WTC11 (cell line): ENCODE measurements around the gene NDOR1. TPM values are rescaled to one million over a fixed set of nuclear protein-coding genes. Genes with fewer than 3 reads are reported as not detected.

Source experiments
- ATAC-seq: fragments of 200-7000 bp; cut with Tn5 transposase; 2 replicates; pipeline ENCODE4 v1.10.0; 2021; ENCODE audit warnings: mild to moderate bottlenecking, moderate library complexity
- CTCF ChIA-PET: fragments of 300-600 bp; sonication (Branson Sonifier 250); formaldehyde crosslinking; loops from one replicate; lab custom pipeline; 2021; ENCODE audit warnings: antibody characterized with exemption; lab: Charles Lee
- POLR2A ChIA-PET: fragments of 350-600 bp; sonication (Branson Sonifier 250); formaldehyde crosslinking; loops from one replicate; lab custom pipeline; 2021; ENCODE audit warnings: antibody characterized with exemption; lab: Charles Lee
- DNase-seq: peaks from one replicate; pipeline ENCODE4 v3.0.0; 2021; ENCODE audit warnings: low spot score
- H3K27ac Mint-ChIP-seq: 2 replicates; pipeline ENCODE4 v1.8.0; 2021; ENCODE audit warnings: mixed read lengths
- H3K27me3 Mint-ChIP-seq: 2 replicates; pipeline ENCODE4 v1.8.0; 2021; ENCODE audit warnings: low read depth, mild to moderate bottlenecking, moderate library complexity, mixed read lengths
- H3K36me3 Mint-ChIP-seq: 2 replicates; pipeline ENCODE4 v1.8.0; 2021; ENCODE audit warnings: mixed read lengths
- H3K4me1 Mint-ChIP-seq: 2 replicates; pipeline ENCODE4 v1.8.0; 2022; ENCODE audit warnings: mixed read lengths
- H3K4me3 Mint-ChIP-seq: 2 replicates; pipeline ENCODE4 v1.8.0; 2021; ENCODE audit warnings: mild to moderate bottlenecking, moderate library complexity, mixed read lengths
- H3K9me3 Mint-ChIP-seq: 2 replicates; pipeline ENCODE4 v1.8.0; 2021; ENCODE audit warnings: mixed read lengths
- FOXJ3 ChIP-seq: sonication (generic); formaldehyde crosslinking; IDR thresholded peaks from 2 replicates; pipeline ENCODE4 v1.9.0; 2021; ENCODE audit warnings: missing genetic modification reagents, mild to moderate bottlenecking, borderline replicate concordance
- GTF2I ChIP-seq: fragments of 250-450 bp; sonication (Bioruptor Pico); conservative IDR thresholded peaks from 2 replicates; pipeline ENCODE4 v1.4.0; 2021; ENCODE audit warnings: mild to moderate bottlenecking
- IRF2 ChIP-seq: sonication (generic); formaldehyde crosslinking; IDR thresholded peaks from 2 replicates; pipeline ENCODE4 v1.8.0; 2022; ENCODE audit warnings: low read depth, missing genetic modification reagents, borderline replicate concordance
- NFATC4 ChIP-seq: fragments of 250-450 bp; sonication (Bioruptor Pico); IDR thresholded peaks from 2 replicates; pipeline ENCODE4 v1.9.0; 2021; ENCODE audit warnings: mild to moderate bottlenecking
- SMAD3 ChIP-seq: sonication (generic); formaldehyde crosslinking; IDR thresholded peaks from 2 replicates; pipeline ENCODE4 v1.8.0; 2022; ENCODE audit warnings: missing genetic modification reagents, mild to moderate bottlenecking, borderline replicate concordance
- SMAD4 ChIP-seq: sonication (generic); formaldehyde crosslinking; IDR thresholded peaks from 2 replicates; pipeline ENCODE4 v1.8.0; 2022; ENCODE audit warnings: mild to moderate bottlenecking, missing genetic modification reagents
- TEAD1 ChIP-seq: sonication (generic); formaldehyde crosslinking; IDR thresholded peaks from 2 replicates; pipeline ENCODE4 v1.8.0; 2022; ENCODE audit warnings: mild to moderate bottlenecking, missing genetic modification reagents
- ZNF416 ChIP-seq: fragments of 250-450 bp; sonication (Bioruptor Pico); IDR thresholded peaks from 2 replicates; pipeline ENCODE4 v1.9.0; 2021; ENCODE audit warnings: mild to moderate bottlenecking, inconsistent platforms
- total RNA-seq: library from RNA; stranded (reverse); gene quantifications from 3 replicates; pipeline ENCODE4 v1.2.3, GENCODE V29; 2021
- TF ChIP-seq, protein P1 (sequence below): sonication (generic); formaldehyde crosslinking; IDR thresholded peaks from 2 replicates; pipeline ENCODE4 v1.8.0; 2023; ENCODE audit warnings: missing genetic modification reagents, mild to moderate bottlenecking, borderline replicate concordance
- TF ChIP-seq, protein P2 (sequence below): sonication (generic); formaldehyde crosslinking; conservative IDR thresholded peaks from 2 replicates; pipeline ENCODE4 v1.8.1; 2023; ENCODE audit warnings: mild to moderate bottlenecking, low read depth, missing genetic modification reagents, moderate library complexity
- TF ChIP-seq, protein P3 (sequence below): fragments of 250-450 bp; sonication (Bioruptor Pico); IDR thresholded peaks from 2 replicates; pipeline ENCODE4 v1.9.0; 2021; ENCODE audit warnings: mild to moderate bottlenecking, borderline replicate concordance

The NDOR1 gene
- total RNA-seq, 1 experiment from 2014 or later: 49.0 TPM

DNA sequence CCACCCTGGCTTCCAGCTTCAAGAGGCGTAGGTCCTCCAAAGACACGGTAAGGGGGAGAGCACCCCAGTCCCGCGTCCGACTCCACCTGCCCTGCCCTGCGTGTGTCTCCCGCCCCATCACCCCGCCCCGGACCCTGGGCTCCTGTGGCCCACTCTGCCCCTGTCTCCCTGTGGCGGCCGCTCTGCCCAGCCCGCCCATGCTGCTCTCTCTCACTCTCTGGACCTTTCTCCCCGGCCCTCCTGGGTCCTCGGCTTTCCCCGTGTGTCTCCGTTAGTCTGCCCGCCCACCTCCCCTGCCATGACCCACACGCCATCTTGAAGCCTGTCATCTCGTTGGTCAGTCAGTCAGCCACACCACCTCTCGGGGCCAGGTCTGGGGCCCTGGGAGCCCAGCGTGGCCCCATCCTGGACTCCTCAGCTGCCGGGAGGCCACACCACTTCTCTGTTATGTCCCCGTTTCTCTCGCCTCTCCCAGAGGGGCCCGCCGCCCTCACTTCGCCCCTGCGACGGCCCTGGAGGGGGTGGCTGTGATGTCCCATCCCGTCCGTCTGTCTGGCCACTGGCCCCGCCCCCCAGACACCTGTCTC, 40.2 kb upstream of the NDOR1 start:
- no peaks in the 10 kb centered on the region for H3K9me3 Mint-ChIP-seq
- H3K4me1 Mint-ChIP-seq: peaks cover 3% of the 10 kb centered on the region
- no peak for ATAC-seq
- H3K36me3 Mint-ChIP-seq: no peaks in the 10 kb centered on the region
- H3K27me3 Mint-ChIP-seq: peaks cover 75% of the 10 kb centered on the region
- TF ChIP-seq SMAD3 (no peak), NFATC4 (CRISPR knock-in tag) (no peak), ZNF416 (no peak)
- CTCF ChIA-PET: interaction anchor here (0.5 to 3.6 kb wide), 3 partner anchors 11 to 52 kb away, joined by 3 to 17 read pairs (median 4); partner anchors contain the start of genes ANAPC2 and SSNA1
- no peak overlapping the region for H3K4me3 Mint-ChIP-seq
- no peak for DNase-seq
- POLR2A ChIA-PET: no interaction called here
- no peak overlapping the region for H3K27ac Mint-ChIP-seq

DNA sequence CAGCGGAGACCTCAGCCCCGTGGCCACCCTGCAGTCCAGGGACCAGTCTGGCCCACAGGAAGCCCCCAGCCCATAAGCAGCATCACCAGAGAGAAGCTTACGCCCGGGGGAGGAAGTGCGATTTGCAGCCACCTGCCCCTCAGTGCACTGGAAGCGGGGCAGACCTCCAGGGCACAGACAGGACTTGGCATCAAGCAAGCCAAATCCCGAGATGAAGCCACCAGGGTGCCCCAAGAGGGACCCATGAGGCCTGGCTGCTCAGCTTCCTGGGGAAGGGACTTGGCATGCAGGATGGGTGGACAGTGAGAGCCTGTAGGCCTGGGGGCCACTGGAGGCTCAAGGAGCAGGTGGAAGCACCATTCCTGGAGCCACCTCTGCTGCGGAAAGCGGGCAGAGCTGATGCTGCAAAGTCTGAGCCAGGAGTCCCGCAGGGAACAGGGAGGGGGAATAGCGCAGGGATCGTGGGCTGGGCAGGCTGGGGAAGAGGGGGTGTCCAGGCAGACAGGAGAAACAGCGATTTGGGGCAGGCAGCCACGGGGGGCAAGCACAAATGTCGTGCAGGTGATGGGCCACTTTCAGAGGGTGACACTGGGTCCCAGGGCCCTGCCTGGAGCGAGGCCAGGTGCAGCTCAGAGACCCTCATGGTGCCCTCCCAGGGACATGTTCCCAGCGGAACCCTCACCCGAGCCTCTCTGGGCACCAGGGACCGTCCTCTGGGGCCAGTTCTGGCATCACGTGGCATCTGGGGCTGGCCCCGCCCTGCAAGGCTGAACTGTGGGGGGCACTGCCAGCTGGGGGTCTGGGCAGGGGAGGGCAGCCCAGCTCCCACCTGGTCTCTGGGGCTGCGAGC, 38.9 kb upstream of the NDOR1 start:
- no peak overlapping the region for H3K4me3 Mint-ChIP-seq
- no peak overlapping the region for H3K27ac Mint-ChIP-seq
- CTCF ChIA-PET: interaction anchor here (0.7 to 3.6 kb wide), 4 partner anchors 10 to 22 kb away, joined by 3 to 17 read pairs (median 4); partner anchors contain the start of genes ANAPC2 and SSNA1
- DNase-seq (no peak), ATAC-seq (no peak)
- H3K4me1 Mint-ChIP-seq: peaks cover 6% of the 10 kb centered on the region
- no peaks in the 10 kb centered on the region for H3K9me3 Mint-ChIP-seq
- TF ChIP-seq IRF2: no peak
- no peak for TF ChIP-seq GTF2I (CRISPR knock-in tag)
- no peak for TF ChIP-seq TEAD1 (CRISPR knock-in tag)
- TF ChIP-seq, protein P1, sequence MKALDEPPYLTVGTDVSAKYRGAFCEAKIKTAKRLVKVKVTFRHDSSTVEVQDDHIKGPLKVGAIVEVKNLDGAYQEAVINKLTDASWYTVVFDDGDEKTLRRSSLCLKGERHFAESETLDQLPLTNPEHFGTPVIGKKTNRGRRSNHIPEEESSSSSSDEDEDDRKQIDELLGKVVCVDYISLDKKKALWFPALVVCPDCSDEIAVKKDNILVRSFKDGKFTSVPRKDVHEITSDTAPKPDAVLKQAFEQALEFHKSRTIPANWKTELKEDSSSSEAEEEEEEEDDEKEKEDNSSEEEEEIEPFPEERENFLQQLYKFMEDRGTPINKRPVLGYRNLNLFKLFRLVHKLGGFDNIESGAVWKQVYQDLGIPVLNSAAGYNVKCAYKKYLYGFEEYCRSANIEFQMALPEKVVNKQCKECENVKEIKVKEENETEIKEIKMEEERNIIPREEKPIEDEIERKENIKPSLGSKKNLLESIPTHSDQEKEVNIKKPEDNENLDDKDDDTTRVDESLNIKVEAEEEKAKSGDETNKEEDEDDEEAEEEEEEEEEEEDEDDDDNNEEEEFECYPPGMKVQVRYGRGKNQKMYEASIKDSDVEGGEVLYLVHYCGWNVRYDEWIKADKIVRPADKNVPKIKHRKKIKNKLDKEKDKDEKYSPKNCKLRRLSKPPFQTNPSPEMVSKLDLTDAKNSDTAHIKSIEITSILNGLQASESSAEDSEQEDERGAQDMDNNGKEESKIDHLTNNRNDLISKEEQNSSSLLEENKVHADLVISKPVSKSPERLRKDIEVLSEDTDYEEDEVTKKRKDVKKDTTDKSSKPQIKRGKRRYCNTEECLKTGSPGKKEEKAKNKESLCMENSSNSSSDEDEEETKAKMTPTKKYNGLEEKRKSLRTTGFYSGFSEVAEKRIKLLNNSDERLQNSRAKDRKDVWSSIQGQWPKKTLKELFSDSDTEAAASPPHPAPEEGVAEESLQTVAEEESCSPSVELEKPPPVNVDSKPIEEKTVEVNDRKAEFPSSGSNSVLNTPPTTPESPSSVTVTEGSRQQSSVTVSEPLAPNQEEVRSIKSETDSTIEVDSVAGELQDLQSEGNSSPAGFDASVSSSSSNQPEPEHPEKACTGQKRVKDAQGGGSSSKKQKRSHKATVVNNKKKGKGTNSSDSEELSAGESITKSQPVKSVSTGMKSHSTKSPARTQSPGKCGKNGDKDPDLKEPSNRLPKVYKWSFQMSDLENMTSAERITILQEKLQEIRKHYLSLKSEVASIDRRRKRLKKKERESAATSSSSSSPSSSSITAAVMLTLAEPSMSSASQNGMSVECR (CRISPR knock-in tag): no peak
- no peak for TF ChIP-seq FOXJ3 (CRISPR knock-in tag)
- TF ChIP-seq, protein P2, sequence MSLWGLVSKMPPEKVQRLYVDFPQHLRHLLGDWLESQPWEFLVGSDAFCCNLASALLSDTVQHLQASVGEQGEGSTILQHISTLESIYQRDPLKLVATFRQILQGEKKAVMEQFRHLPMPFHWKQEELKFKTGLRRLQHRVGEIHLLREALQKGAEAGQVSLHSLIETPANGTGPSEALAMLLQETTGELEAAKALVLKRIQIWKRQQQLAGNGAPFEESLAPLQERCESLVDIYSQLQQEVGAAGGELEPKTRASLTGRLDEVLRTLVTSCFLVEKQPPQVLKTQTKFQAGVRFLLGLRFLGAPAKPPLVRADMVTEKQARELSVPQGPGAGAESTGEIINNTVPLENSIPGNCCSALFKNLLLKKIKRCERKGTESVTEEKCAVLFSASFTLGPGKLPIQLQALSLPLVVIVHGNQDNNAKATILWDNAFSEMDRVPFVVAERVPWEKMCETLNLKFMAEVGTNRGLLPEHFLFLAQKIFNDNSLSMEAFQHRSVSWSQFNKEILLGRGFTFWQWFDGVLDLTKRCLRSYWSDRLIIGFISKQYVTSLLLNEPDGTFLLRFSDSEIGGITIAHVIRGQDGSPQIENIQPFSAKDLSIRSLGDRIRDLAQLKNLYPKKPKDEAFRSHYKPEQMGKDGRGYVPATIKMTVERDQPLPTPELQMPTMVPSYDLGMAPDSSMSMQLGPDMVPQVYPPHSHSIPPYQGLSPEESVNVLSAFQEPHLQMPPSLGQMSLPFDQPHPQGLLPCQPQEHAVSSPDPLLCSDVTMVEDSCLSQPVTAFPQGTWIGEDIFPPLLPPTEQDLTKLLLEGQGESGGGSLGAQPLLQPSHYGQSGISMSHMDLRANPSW (CRISPR knock-in tag): no peak
- no peak for TF ChIP-seq SMAD3
- no peak for TF ChIP-seq SMAD4 (CRISPR knock-in tag)
- TF ChIP-seq, protein P3, sequence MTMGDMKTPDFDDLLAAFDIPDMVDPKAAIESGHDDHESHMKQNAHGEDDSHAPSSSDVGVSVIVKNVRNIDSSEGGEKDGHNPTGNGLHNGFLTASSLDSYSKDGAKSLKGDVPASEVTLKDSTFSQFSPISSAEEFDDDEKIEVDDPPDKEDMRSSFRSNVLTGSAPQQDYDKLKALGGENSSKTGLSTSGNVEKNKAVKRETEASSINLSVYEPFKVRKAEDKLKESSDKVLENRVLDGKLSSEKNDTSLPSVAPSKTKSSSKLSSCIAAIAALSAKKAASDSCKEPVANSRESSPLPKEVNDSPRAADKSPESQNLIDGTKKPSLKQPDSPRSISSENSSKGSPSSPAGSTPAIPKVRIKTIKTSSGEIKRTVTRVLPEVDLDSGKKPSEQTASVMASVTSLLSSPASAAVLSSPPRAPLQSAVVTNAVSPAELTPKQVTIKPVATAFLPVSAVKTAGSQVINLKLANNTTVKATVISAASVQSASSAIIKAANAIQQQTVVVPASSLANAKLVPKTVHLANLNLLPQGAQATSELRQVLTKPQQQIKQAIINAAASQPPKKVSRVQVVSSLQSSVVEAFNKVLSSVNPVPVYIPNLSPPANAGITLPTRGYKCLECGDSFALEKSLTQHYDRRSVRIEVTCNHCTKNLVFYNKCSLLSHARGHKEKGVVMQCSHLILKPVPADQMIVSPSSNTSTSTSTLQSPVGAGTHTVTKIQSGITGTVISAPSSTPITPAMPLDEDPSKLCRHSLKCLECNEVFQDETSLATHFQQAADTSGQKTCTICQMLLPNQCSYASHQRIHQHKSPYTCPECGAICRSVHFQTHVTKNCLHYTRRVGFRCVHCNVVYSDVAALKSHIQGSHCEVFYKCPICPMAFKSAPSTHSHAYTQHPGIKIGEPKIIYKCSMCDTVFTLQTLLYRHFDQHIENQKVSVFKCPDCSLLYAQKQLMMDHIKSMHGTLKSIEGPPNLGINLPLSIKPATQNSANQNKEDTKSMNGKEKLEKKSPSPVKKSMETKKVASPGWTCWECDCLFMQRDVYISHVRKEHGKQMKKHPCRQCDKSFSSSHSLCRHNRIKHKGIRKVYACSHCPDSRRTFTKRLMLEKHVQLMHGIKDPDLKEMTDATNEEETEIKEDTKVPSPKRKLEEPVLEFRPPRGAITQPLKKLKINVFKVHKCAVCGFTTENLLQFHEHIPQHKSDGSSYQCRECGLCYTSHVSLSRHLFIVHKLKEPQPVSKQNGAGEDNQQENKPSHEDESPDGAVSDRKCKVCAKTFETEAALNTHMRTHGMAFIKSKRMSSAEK (CRISPR knock-in tag): no peak
- H3K36me3 Mint-ChIP-seq: no peaks in the 10 kb centered on the region
- peaks cover 80% of the 10 kb centered on the region for H3K27me3 Mint-ChIP-seq
- POLR2A ChIA-PET: interaction anchor here (0.9 kb wide), 1 partner anchor 26 kb away, joined by 5 read pairs; no protein-coding TSS in a partner anchor
